Neuron (in vitro differentiated cells): ENCODE results near the gene CLDND2.

Source experiments
- H2AFZ ChIP-seq: one replicate; pipeline ENCODE4 v1.6.1; 2013; ENCODE audit warnings: low read depth, mild to moderate bottlenecking, inconsistent platforms, low read length, moderate library complexity
- H3K27me3 ChIP-seq: one replicate; pipeline ENCODE4 v1.6.1; 2013; ENCODE audit warnings: low read length; ENCODE audit not compliant: insufficient read depth
- H3K36me3 ChIP-seq: one replicate; pipeline ENCODE4 v1.6.1; 2013; ENCODE audit warnings: low read length; ENCODE audit not compliant: insufficient read depth
- H3K4me1 ChIP-seq: one replicate; pipeline ENCODE4 v1.6.1; 2013; ENCODE audit warnings: low read length; ENCODE audit not compliant: insufficient read depth
- H3K4me3 ChIP-seq: 2 replicates; pipeline ENCODE4 v1.5.1; 2013; ENCODE audit warnings: mild to moderate bottlenecking, low read length, moderate library complexity
- H3K9me3 ChIP-seq: one replicate; pipeline ENCODE4 v1.6.1; 2013; ENCODE audit warnings: low read length

Gene CLDND2

GRCh38 chr19:51372021-51372648 lies 3.3 kb upstream of the CLDND2 start:
- Histone ChIP-seq H3K36me3 (no peaks in the 10 kb centered on the region), H3K4me1 (peaks cover 6% of the 10 kb centered on the region), H3K27me3 (peaks cover 7% of the 10 kb centered on the region), H3K9me3 (no peaks in the 10 kb centered on the region), H2AFZ (no peak overlapping the region), H3K4me3 (no peak overlapping the region)

GRCh38 chr19:51371186-51371690 lies 2.4 kb upstream of the CLDND2 start:
- peaks cover 6% of the 10 kb centered on the region for H3K4me1 ChIP-seq
- H3K27me3 ChIP-seq, result peaks cover 7% of the 10 kb centered on the region
- H3K9me3 ChIP-seq, result no peaks in the 10 kb centered on the region
- no peaks in the 10 kb centered on the region for H3K36me3 ChIP-seq
- H3K4me3 ChIP-seq, result no peak overlapping the region
- H2AFZ ChIP-seq, result no peak overlapping the region

DNA sequence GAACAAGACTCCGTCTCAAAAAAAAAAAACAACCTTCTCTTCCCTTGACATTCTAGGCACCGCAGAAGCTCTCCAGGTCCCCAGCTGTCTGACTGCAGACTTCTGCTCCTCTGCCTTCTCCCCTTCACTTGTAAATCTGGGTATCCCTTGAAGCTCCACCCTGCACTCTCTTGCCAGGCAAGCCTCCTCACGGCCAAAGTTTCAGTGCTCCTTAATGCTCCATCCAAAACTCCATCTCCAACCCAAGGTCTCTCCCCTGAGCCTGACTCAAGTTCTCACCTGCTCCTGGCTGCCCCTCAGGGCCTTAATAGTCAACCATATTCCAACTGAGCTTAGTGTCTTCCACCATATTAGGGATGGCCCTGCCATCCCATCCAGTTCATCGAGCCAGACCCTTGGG lies 1.4 kb upstream of the CLDND2 start:
- peaks cover 7% of the 10 kb centered on the region for H3K27me3 ChIP-seq

GRCh38 chr19:51367565-51368365 lies 1.0 kb downstream of the CLDND2 start:
- no peaks in the 10 kb centered on the region for H3K36me3 ChIP-seq
- no peaks in the 10 kb centered on the region for H3K9me3 ChIP-seq
- peaks cover 17% of the 10 kb centered on the region for H3K4me1 ChIP-seq
- peak overlapping the region; percentile 90 for H2AFZ ChIP-seq
- peak overlapping the region; percentile 64 for H3K4me3 ChIP-seq
- H3K27me3 ChIP-seq, result peaks cover 6% of the 10 kb centered on the region

More for the DNA sequence above, 1.4 kb upstream of the CLDND2 start:
- peaks cover 15% of the 10 kb centered on the region for H3K4me1 ChIP-seq
- H3K4me3 ChIP-seq, result no peak overlapping the region
- H2AFZ ChIP-seq, result no peak overlapping the region
- no peaks in the 10 kb centered on the region for H3K9me3 ChIP-seq
- no peaks in the 10 kb centered on the region for H3K36me3 ChIP-seq

DNA sequence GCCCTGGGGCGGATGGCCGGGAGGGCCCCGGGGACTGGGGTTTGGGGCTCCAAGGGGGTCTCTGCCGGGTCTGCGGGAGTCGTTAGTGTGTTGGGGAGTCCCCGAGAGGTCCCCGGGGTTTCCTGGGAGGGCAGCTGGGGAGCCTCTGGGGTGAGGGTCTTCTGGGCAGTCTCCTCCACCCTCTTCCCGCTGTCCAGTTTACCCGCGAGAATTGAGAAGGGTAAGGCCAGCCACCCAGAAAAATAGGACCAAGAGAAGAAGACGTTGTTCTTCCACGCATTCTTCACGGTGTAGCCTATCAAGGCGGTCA lies 1.6 kb downstream of the CLDND2 start:
- Histone ChIP-seq H3K36me3 (no peaks in the 10 kb centered on the region), H3K9me3 (no peaks in the 10 kb centered on the region), H3K27me3 (peaks cover 4% of the 10 kb centered on the region), H2AFZ (peak overlapping the region; percentile 0), H3K4me1 (peaks cover 17% of the 10 kb centered on the region), H3K4me3 (peak overlapping the region; percentile 64)

DNA sequence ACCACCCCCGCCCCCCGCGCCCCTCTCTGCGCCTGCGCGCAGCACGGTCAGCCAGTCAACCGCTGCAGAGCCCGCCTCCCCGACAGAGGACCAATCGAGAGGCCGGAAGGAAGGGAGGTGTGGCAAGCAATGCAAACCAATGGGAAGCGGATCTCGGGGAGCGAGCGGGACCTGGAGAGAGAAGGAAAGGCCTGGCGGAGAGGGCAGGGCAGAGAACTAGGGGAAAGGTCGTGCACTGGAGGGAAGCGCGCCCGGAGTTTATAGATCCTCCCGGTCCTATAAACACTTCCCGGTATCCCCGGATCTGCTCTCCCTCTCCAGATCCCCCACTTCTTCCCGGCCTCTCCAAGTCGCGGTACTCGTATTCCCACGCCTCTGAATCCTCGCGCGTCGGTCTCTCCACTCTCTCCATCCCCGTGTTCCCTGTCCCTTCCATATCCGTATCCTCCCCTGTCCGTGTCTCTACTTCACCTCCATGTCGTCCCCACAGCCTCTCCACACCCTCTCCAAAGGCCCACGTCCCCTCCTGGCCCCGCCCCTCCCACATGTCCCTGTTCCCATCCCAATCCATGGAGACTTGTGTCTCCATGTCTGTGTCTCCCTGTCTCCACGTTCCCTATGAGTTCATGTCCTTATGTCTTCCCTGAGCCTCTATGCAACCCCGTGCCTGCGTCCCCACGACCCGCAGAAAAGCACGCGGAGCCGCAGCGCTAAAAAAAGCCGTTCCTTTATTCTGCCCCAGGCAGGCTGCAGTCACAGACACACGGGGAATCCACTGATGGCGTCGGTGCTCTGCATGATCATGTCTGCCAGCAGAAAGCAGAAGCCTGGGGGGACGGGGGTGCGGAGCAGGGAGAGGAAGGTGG lies 2.2 kb downstream of the CLDND2 start:
- H3K9me3 ChIP-seq, result no peaks in the 10 kb centered on the region
- H3K36me3 ChIP-seq, result no peaks in the 10 kb centered on the region
- H3K4me1 ChIP-seq, result peaks cover 17% of the 10 kb centered on the region
- H3K27me3 ChIP-seq, result peaks cover 4% of the 10 kb centered on the region
- peak overlapping the region; percentile 64 for H3K4me3 ChIP-seq
- H2AFZ ChIP-seq, result peak overlapping the region; percentile 0

DNA sequence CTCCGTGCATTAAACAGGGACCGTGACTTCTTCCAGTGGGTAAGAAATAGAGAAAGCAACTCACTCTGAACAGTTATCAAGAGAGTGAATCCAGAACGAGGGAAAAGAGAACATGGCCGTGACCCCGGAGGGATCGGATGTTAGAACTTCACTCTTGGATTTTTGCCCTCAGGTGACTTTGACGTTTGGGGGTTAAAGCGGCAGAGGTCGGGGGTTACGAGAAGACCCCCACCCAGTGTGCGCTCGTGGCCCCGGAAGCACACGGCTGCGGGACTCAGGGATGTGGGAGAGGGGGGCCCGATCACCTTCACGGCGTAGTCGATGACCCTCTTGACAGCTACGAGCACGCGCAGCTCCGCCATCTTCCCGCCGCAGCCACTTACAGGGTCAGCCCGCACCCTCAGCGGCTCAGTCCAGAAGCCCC lies 2.8 kb downstream of the CLDND2 start, which contains the start of gene ETFB:
Gene ETFB (minus strand): TSS at position 424 of the 424 bp plus-strand sequence. CDS start 62 bp downstream, at position 362.
- H2AFZ ChIP-seq, result peak within 1 kb of the TSS; percentile 83
- H3K4me3 ChIP-seq, result peak within 1 kb of the TSS; percentile 64
- peaks cover 17% of the 10 kb centered on the region for H3K4me1 ChIP-seq
- no peaks in the 10 kb centered on the region for H3K9me3 ChIP-seq
- H3K27me3 ChIP-seq, result peaks cover under 1% of the 10 kb centered on the region
- no peaks in the 10 kb centered on the region for H3K36me3 ChIP-seq

- Histone ChIP-seq H3K27me3 (no peaks in the 10 kb centered on the region), H3K9me3 (no peaks in the 10 kb centered on the region), H3K4me3 (peak overlapping the region; percentile 64), H3K36me3 (no peaks in the 10 kb centered on the region), H2AFZ (peak overlapping the region; percentile 83), H3K4me1 (peaks cover 17% of the 10 kb centered on the region)
These were observed 3.4 kb downstream of the CLDND2 start for GRCh38 chr19:51365211-51365964.

DNA sequence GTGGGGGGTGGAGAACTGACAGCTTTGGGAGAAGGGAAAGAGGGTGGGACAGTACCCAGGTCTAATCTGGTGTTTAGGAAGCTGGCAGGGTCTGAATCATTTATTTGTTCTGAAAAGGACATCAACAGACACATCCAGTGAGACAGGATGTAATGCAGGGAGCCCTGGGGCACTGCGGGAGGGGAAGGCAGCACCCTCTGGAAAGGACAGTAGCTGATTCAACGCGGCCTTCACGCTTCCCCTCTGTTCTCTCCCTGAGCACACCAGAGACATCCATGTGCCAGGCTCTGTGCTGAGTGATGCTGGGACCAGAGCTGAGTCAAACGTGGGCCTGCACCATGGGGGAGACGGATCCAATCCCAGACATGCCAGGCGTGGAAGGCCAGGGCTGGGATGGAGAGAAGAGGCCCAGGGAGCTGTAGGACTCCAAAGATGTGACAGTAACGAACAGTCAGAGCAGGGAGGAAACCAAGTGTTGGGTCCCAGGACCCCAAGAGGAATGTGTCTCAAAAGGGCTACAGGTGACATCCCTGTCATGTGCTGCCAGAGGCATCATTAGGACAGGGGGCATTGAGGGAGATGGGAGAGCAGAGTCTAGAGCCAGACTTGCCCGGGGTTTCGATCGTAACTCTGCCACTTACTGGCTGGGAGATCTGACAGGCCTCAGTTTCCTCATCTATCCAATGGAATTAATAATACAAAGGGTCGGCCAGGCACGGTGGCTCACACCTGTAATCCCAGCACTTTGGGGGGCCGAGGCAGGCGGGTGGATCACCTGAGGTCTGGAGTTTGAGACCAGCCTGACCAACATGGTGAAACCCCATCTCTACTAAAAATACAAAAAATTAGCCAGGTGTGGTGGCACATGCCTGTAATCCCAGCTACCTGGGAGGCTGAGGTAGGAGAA lies 4.3 kb downstream of the CLDND2 start:
- Histone ChIP-seq H3K36me3 (no peaks in the 10 kb centered on the region), H3K27me3 (no peaks in the 10 kb centered on the region), H3K4me3 (no peak overlapping the region), H3K9me3 (no peaks in the 10 kb centered on the region), H3K4me1 (peaks cover 17% of the 10 kb centered on the region), H2AFZ (no peak overlapping the region)

DNA sequence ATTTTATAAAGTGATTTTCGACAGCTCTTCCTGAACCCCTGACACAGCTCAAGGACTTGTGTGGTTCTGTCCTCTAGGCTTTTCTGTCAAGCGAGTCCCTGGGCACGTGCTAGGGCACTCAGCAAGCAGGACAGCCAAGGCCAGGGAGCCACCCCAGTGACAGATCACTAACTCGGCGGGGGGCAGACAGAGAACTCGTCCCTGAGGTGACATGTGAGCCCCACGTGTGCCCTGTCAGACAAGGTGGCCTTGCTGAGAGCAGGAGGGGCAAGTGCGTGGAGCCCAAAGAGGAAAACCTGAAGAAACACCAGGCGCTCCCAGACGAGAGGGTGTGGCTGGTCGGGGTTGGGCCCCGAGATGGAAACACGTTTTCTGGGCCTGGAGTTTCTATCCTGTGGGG lies 7.6 kb downstream of the CLDND2 start:
- no peak overlapping the region for H2AFZ ChIP-seq
- H3K4me3 ChIP-seq, result no peak overlapping the region
- H3K27me3 ChIP-seq, result no peaks in the 10 kb centered on the region
- H3K4me1 ChIP-seq, result peaks cover 10% of the 10 kb centered on the region
- H3K36me3 ChIP-seq, result no peaks in the 10 kb centered on the region
- no peaks in the 10 kb centered on the region for H3K9me3 ChIP-seq

DNA sequence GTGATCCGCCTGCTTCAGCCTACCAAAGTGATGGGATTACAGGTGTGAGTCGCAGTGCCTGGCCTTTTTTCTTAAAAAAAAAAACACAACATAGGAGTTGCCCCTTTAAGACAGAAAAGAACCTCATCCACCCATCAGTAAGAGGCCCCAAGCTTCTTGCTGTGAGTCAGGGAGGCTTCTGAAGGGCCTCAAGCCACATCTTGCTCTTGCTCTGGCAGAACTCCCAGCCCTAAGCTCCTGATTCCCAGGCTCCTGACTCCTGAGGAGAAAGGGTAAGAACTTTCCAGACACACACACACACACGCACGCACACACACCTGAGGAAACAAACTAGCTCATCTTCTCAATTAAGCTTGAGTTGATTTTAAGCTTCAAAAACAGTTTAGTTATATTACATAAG lies 9.5 kb downstream of the CLDND2 start:
- Histone ChIP-seq H3K9me3 (no peaks in the 10 kb centered on the region), H3K4me1 (peaks cover 3% of the 10 kb centered on the region), H2AFZ (no peak overlapping the region), H3K36me3 (no peaks in the 10 kb centered on the region), H3K27me3 (no peaks in the 10 kb centered on the region), H3K4me3 (no peak overlapping the region)

DNA sequence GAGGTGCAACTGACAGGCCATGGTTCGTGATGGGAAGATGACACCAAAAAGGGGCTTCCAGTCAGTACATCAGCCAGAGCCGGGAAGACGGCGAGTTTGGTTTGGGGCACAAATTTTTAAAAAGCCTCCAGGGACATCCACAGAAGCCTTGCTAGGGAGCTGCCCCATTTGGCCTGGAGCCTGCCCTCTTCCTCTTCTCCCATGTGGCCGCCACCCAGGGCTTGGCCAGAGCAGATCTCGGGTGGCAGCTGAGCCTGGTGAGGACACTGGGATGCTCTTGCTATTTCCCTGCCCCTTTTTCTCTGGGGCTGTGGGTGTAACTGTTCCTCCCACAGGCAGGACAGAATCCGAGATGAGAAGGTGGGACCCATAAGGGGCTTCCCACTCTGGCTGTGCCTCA lies 10.9 kb downstream of the CLDND2 start:
- peaks cover 8% of the 10 kb centered on the region for H3K4me1 ChIP-seq
- H3K4me3 ChIP-seq, result no peak overlapping the region
- no peaks in the 10 kb centered on the region for H3K36me3 ChIP-seq
- no peak overlapping the region for H2AFZ ChIP-seq
- H3K27me3 ChIP-seq, result no peaks in the 10 kb centered on the region
- H3K9me3 ChIP-seq, result no peaks in the 10 kb centered on the region
